WTC11 (cell line): ENCODE results near the gene NBEA. TPM values are rescaled to one million over a fixed set of nuclear protein-coding genes. Genes with fewer than 3 reads are reported as not detected.

Source experiments
- AFF4 ChIP-seq: sonication (generic); formaldehyde crosslinking; IDR thresholded peaks from 2 replicates; pipeline ENCODE4 v1.8.1; 2023; ENCODE audit warnings: mild to moderate bottlenecking, missing genetic modification reagents, borderline replicate concordance
- ATF6 ChIP-seq: sonication (generic); formaldehyde crosslinking; IDR thresholded peaks from 2 replicates; pipeline ENCODE4 v1.8.1; 2023; ENCODE audit warnings: mild to moderate bottlenecking, missing genetic modification reagents
- CDX4 ChIP-seq: fragments of 250-450 bp; sonication (Bioruptor Pico); IDR thresholded peaks from 2 replicates; pipeline ENCODE4 v1.9.0; 2021; ENCODE audit warnings: moderate library complexity, mild to moderate bottlenecking, inconsistent platforms, borderline replicate concordance
- CREM ChIP-seq: sonication (generic); formaldehyde crosslinking; IDR thresholded peaks from 2 replicates; pipeline ENCODE4 v1.8.1; 2022; ENCODE audit warnings: mild to moderate bottlenecking, missing genetic modification reagents, moderate library complexity
- EMX1 ChIP-seq: fragments of 250-450 bp; sonication (Bioruptor Pico); IDR thresholded peaks from 2 replicates; pipeline ENCODE4 v1.8.0; 2021; ENCODE audit warnings: mild to moderate bottlenecking
- ERG ChIP-seq: fragments of 250-450 bp; sonication (Bioruptor Pico); IDR thresholded peaks from 2 replicates; pipeline ENCODE4 v1.8.0; 2021; ENCODE audit warnings: mild to moderate bottlenecking
- FOXJ3 ChIP-seq: sonication (generic); formaldehyde crosslinking; IDR thresholded peaks from 2 replicates; pipeline ENCODE4 v1.9.0; 2021; ENCODE audit warnings: missing genetic modification reagents, mild to moderate bottlenecking, borderline replicate concordance
- FOXP4 ChIP-seq: sonication (generic); formaldehyde crosslinking; IDR thresholded peaks from 2 replicates; pipeline ENCODE4 v1.8.0; 2022; ENCODE audit warnings: mild to moderate bottlenecking, missing genetic modification reagents
- GABPB1 ChIP-seq: sonication (generic); formaldehyde crosslinking; IDR thresholded peaks from 2 replicates; pipeline ENCODE4 v1.8.1; 2023; ENCODE audit warnings: mild to moderate bottlenecking, missing genetic modification reagents
- GTF2I ChIP-seq: fragments of 250-450 bp; sonication (Bioruptor Pico); conservative IDR thresholded peaks from 2 replicates; pipeline ENCODE4 v1.4.0; 2021; ENCODE audit warnings: mild to moderate bottlenecking
- IRF1 ChIP-seq: sonication (generic); formaldehyde crosslinking; IDR thresholded peaks from 2 replicates; pipeline ENCODE4 v1.8.0; 2023; ENCODE audit warnings: missing genetic modification reagents
- JAZF1 ChIP-seq: fragments of 250-450 bp; sonication (Bioruptor Pico); IDR thresholded peaks from 2 replicates; pipeline ENCODE4 v1.9.0; 2021; ENCODE audit warnings: moderate library complexity, mild to moderate bottlenecking, inconsistent platforms
- JUN ChIP-seq: sonication (generic); formaldehyde crosslinking; IDR thresholded peaks from 2 replicates; pipeline ENCODE4 v1.8.0; 2023; ENCODE audit warnings: mild to moderate bottlenecking, missing genetic modification reagents
- NR1H2 ChIP-seq: sonication (generic); formaldehyde crosslinking; IDR thresholded peaks from 2 replicates; pipeline ENCODE4 v1.9.0; 2021; ENCODE audit warnings: mild to moderate bottlenecking, moderate library complexity, missing genetic modification reagents
- PRRX2 ChIP-seq: fragments of 250-450 bp; sonication (Bioruptor Pico); IDR thresholded peaks from 2 replicates; pipeline ENCODE4 v1.8.0; 2021; ENCODE audit warnings: mild to moderate bottlenecking
- RORB ChIP-seq: fragments of 250-450 bp; sonication (Bioruptor Pico); IDR thresholded peaks from 2 replicates; pipeline ENCODE4 v1.9.0; 2021; ENCODE audit warnings: mild to moderate bottlenecking
- SP1 ChIP-seq: sonication (generic); formaldehyde crosslinking; conservative IDR thresholded peaks from 2 replicates; pipeline ENCODE4 v1.8.1; 2022; ENCODE audit warnings: missing genetic modification reagents
- ZNF263 ChIP-seq: sonication (generic); formaldehyde crosslinking; IDR thresholded peaks from 2 replicates; pipeline ENCODE4 v1.8.1; 2022; ENCODE audit warnings: low read depth, mild to moderate bottlenecking, moderate library complexity, missing genetic modification reagents
- ZNF423 ChIP-seq: fragments of 250-450 bp; sonication (Bioruptor Pico); IDR thresholded peaks from 2 replicates; pipeline ENCODE4 v2.1.2; 2022; ENCODE audit warnings: mild to moderate bottlenecking, moderate library complexity
- ZNF425 ChIP-seq: fragments of 250-450 bp; sonication (Bioruptor Pico); conservative IDR thresholded peaks from 2 replicates; pipeline ENCODE4 v1.9.0; 2021; ENCODE audit warnings: mild to moderate bottlenecking
- ZNF532 ChIP-seq: fragments of 250-450 bp; sonication (Bioruptor Pico); IDR thresholded peaks from 2 replicates; pipeline ENCODE4 v1.9.0; 2021; ENCODE audit warnings: mild to moderate bottlenecking, borderline replicate concordance
- total RNA-seq: library from RNA; stranded (reverse); gene quantifications from 3 replicates; pipeline ENCODE4 v1.2.3, GENCODE V29; 2021

NBEA gene
- total RNA-seq, 1 experiment from 2014 or later = 20.9 TPM

- TF ChIP-seq GTF2I (CRISPR knock-in tag) = no peak
- no peak for TF ChIP-seq ERG (CRISPR knock-in tag)
- TF ChIP-seq PRRX2 (CRISPR knock-in tag) = no peak
- TF ChIP-seq FOXJ3 (CRISPR knock-in tag) = no peak
- TF ChIP-seq ZNF263 (CRISPR knock-in tag) = no peak
- TF ChIP-seq SP1 (CRISPR knock-in tag) = peak; percentile 56; the same call in 1 of the 2 replicates
- TF ChIP-seq ZNF423 (CRISPR knock-in tag) = no peak
- TF ChIP-seq NR1H2 (CRISPR knock-in tag) = no peak
- TF ChIP-seq EMX1 = no peak
- TF ChIP-seq ZNF425 (CRISPR knock-in tag) = no peak
- TF ChIP-seq FOXP4 (CRISPR knock-in tag) = peak; percentile 64; the same call in 1 of the 2 replicates
- no peak for TF ChIP-seq CDX4
- no peak for TF ChIP-seq IRF1 (CRISPR knock-in tag)
- no peak; the same call in 1 of the 2 replicates for TF ChIP-seq JUN (CRISPR knock-in tag)
- TF ChIP-seq ZNF532 (CRISPR knock-in tag) = no peak
- TF ChIP-seq RORB (CRISPR knock-in tag) = no peak
- TF ChIP-seq AFF4 = no peak
- peak; percentile 54; the same call in 1 of the 2 replicates for TF ChIP-seq CREM (CRISPR knock-in tag)
- TF ChIP-seq GABPB1 (CRISPR knock-in tag) = no peak
- TF ChIP-seq ATF6 (CRISPR knock-in tag) = no peak
- no peak for TF ChIP-seq JAZF1
These were observed at the start of gene NBEA (continued) for GRCh38 chr13:34941835-34942731.
